Fibroblast of lung (primary cell): ENCODE measurements around the gene PHF21A.

Experiments used
- CTCF ChIP-seq, 2 donors: IDR thresholded peaks in 1 of 2; conservative IDR thresholded peaks in 1 of 2; 1 replicate in 1 of 2; 2 replicates in 1 of 2; pipeline ENCODE4 v1.5.1; 2011 to 2012; ENCODE audit warnings: low read length in 2 of 2, control low read depth in 1 of 2, inconsistent platforms in 1 of 2, low read depth in 1 of 2, mild to moderate bottlenecking in 1 of 2
- EZH2 ChIP-seq: IDR thresholded peaks from 2 replicates; pipeline ENCODE4 v1.5.1; 2012; ENCODE audit warnings: low read length, control low read depth, mild to moderate bottlenecking; ENCODE audit errors: missing control alignments

- TF ChIP-seq EZH2: no peak
- TF ChIP-seq CTCF (conservative IDR thresholded peaks at IDR 0.05 in 1 of 2, IDR thresholded peaks at IDR 0.05 in 1 of 2; ENCODE audit: low read depth in 1 of 2, low read length in 2 of 2): peak; percentile 85 to 88
These were observed 156.3 kb downstream of the PHF21A start for GRCh38 chr11:45964911-45965389.
